Endothelial cell of umbilical vein (primary cell): ENCODE data around the gene TTLL11. TPM values are rescaled to one million over a fixed set of nuclear protein-coding genes. Genes with fewer than 3 reads are reported as not detected.

Experiments
- BruUV-seq: library from RNA; stranded (reverse); fragments of 400-500 nt; replicated peaks from 2 replicates; lab custom pipeline; 2021; lab: Mats Ljungman, UMichigan
- CTCF ChIA-PET: fragments of 300-600, 350-600 bp; sonication (Branson Sonifier 250); formaldehyde crosslinking; loops from one replicate; lab custom pipeline; 2021; ENCODE audit warnings: antibody characterized with exemption, inconsistent platforms; lab: Charles Lee
- POLR2A ChIA-PET: fragments of 300-600, 350-600 bp; sonication (Branson Sonifier 250); formaldehyde crosslinking; loops from one replicate; lab custom pipeline; 2021; ENCODE audit warnings: antibody characterized with exemption, inconsistent platforms; lab: Charles Lee
- DNase-seq: peaks from one replicate; pipeline ENCODE4 v3.0.0-alpha.2; 2011; ENCODE audit warnings: low read depth, low spot score
- FAIRE-seq: peaks from 2 replicates; lab custom pipeline; 2011; peaks lifted over from hg19 to GRCh38; lab: Jason Lieb, UNC
- H2AFZ ChIP-seq: 2 replicates; pipeline ENCODE4 v1.6.0; 2012; ENCODE audit warnings: low read depth, low read length, control low read depth, inconsistent platforms
- H3K27ac ChIP-seq: 2 replicates; pipeline ENCODE4 v1.5.1; 2011; ENCODE audit warnings: low read depth, mild to moderate bottlenecking, control low read depth, low read length, moderate library complexity; ENCODE audit not compliant: insufficient read depth
- H3K27me3 ChIP-seq, 2 experiments: 2 replicates each; pipeline versions ENCODE4 v1.6.0 to v1.6.1; 2011; ENCODE audit warnings: low read length in 2 of 2, mixed read lengths in 1 of 2; ENCODE audit not compliant: control insufficient read depth in 2 of 2, insufficient read depth in 2 of 2
- H3K36me3 ChIP-seq, 2 experiments: 2 replicates in 1 of 2; 3 replicates in 1 of 2; pipeline ENCODE4 v1.5.1; 2011; ENCODE audit warnings: low read length in 2 of 2, mild to moderate bottlenecking in 1 of 2, moderate library complexity in 1 of 2; ENCODE audit not compliant: control insufficient read depth in 2 of 2, insufficient read depth in 2 of 2; ENCODE audit errors: extremely low read depth in 1 of 2
- H3K4me1 ChIP-seq: 3 replicates; pipeline ENCODE4 v1.5.1; 2011; ENCODE audit warnings: mild to moderate bottlenecking, low read length; ENCODE audit not compliant: control insufficient read depth, insufficient read depth; ENCODE audit errors: extremely low read depth
- H3K4me2 ChIP-seq: 2 replicates; pipeline ENCODE4 v1.6.1; 2011; ENCODE audit warnings: low read length, control low read depth, mixed read lengths; ENCODE audit not compliant: insufficient read depth
- H3K4me3 ChIP-seq, 3 experiments: fragments of 200-600 bp in 1 of 3; sonication (generic), shearing (Covaris generic) in 1 of 3; replicated peaks in 1 of 3; 2 replicates each; pipeline ENCODE4 v1.5.1; 2011 to 2016; ENCODE audit warnings: control low read depth in 3 of 3, low read length in 3 of 3, mild to moderate bottlenecking in 2 of 3, inconsistent platforms in 1 of 3, low read depth in 1 of 3, moderate library complexity in 1 of 3; ENCODE audit not compliant: insufficient read depth in 1 of 3
- H3K79me2 ChIP-seq: 2 replicates; pipeline ENCODE4 v1.6.0; 2012; ENCODE audit warnings: low read length, inconsistent platforms; ENCODE audit not compliant: control insufficient read depth, insufficient read depth
- H3K9ac ChIP-seq: replicated peaks from 2 replicates; pipeline ENCODE3; 2011; ENCODE audit warnings: low read length, control low read depth; ENCODE audit not compliant: insufficient read depth; ENCODE audit errors: extremely low read depth
- H3K9me1 ChIP-seq: replicated peaks from 3 replicates; pipeline ENCODE4 v1.6.0; 2011; ENCODE audit warnings: mild to moderate bottlenecking, low read length; ENCODE audit not compliant: control insufficient read depth, insufficient read depth; ENCODE audit errors: extremely low read depth
- H3K9me3 ChIP-seq: replicated peaks from 2 replicates; pipeline ENCODE4 v1.5.1; 2012; ENCODE audit warnings: low read length, inconsistent platforms; ENCODE audit not compliant: control insufficient read depth, insufficient read depth
- H4K20me1 ChIP-seq: replicated peaks from 2 replicates; pipeline ENCODE3; 2011; ENCODE audit warnings: mild to moderate bottlenecking, low read length; ENCODE audit not compliant: control insufficient read depth, insufficient read depth; ENCODE audit errors: extremely low read depth
- CTCF ChIP-seq, 2 donors: IDR thresholded peaks; 1 replicate in 1 of 2; 2 replicates in 1 of 2; pipeline ENCODE4 v1.5.1; 2011; ENCODE audit warnings: low read length in 2 of 2, mild to moderate bottlenecking in 2 of 2, moderate library complexity in 2 of 2, control low read depth in 1 of 2, inconsistent platforms in 1 of 2, low read depth in 1 of 2; ENCODE audit not compliant: insufficient read depth in 1 of 2; ENCODE audit errors: extremely low read depth in 1 of 2
- EZH2 ChIP-seq: IDR thresholded peaks from 2 replicates; pipeline ENCODE4 v1.6.1; 2012; ENCODE audit warnings: borderline replicate concordance, low read depth, mild to moderate bottlenecking, moderate library complexity, low read length, inconsistent platforms; ENCODE audit not compliant: severe bottlenecking
- FOS ChIP-seq: IDR thresholded peaks from 2 replicates; pipeline ENCODE4 v1.6.1; 2011; ENCODE audit warnings: mild to moderate bottlenecking, low read length, moderate library complexity, borderline replicate concordance; ENCODE audit not compliant: insufficient read depth
- GATA2 ChIP-seq: IDR thresholded peaks from 2 replicates; pipeline ENCODE4 v1.7.0; 2011; ENCODE audit warnings: low read depth, mild to moderate bottlenecking, moderate library complexity, mixed read lengths, low read length; ENCODE audit not compliant: insufficient read length, insufficient read depth
- JUN ChIP-seq: IDR thresholded peaks from 2 replicates; pipeline ENCODE4 v1.6.1; 2011; ENCODE audit warnings: borderline replicate concordance, low read depth; ENCODE audit not compliant: insufficient read length, insufficient read depth
- MYC ChIP-seq: IDR thresholded peaks from one replicate; pipeline ENCODE4 v1.6.1; 2011; ENCODE audit warnings: mild to moderate bottlenecking, low read depth, low read length
- POLR2A ChIP-seq: IDR thresholded peaks from 2 replicates; pipeline ENCODE4 v1.6.1; 2012; ENCODE audit warnings: low read depth, mild to moderate bottlenecking, control low read depth, low read length
- POLR2AphosphoS5 ChIP-seq: IDR thresholded peaks from 2 replicates; pipeline ENCODE4 v1.6.1; 2012; ENCODE audit warnings: low read depth, mild to moderate bottlenecking, control low read depth, low read length, moderate library complexity; ENCODE audit not compliant: insufficient read depth
- dilution Hi-C: fragments of 300-500 bp; cut with MboI; formaldehyde crosslinking; loops from one replicate; pipeline ENCODE4 v1.15.0; 2019; ENCODE audit warnings: low sequenced_read_pairs; ENCODE audit not compliant: extremely low pct_ligation_motif_present
- intact Hi-C: fragments of 100-400 bp; cut with micrococcal nuclease; formaldehyde crosslinking; loops from one replicate; pipeline ENCODE4 v1.10.0; 2022
- polyA plus RNA-seq, 4 experiments: library from polyadenylated mRNA; depleted of rRNA in 3 of 4; stranded (reverse) in 3 of 4; unstranded in 1 of 4; fragments of >200 nt; gene quantifications; 2 replicates each; pipeline versions ENCODE4 v1.2.1 to v1.2.3, GENCODE V29; 2011 to 2012; ENCODE audit warnings: missing spikeins in 1 of 4
- total RNA-seq: library from RNA; stranded (reverse); gene quantifications from 2 replicates; pipeline ENCODE4 v1.2.3, GENCODE V29; 2021
- TF ChIP-seq, protein P1 (sequence below): IDR thresholded peaks from 2 replicates; pipeline ENCODE4 v1.6.1; 2011; ENCODE audit not compliant: insufficient read depth, insufficient read length

Gene TTLL11
- total and polyA plus RNA-seq, 2 donors (not counting 3 experiments of a cell fraction or from before 2014, with no cell fraction given), result 4.9 to 5.1 TPM

GRCh38 chr9:121850366-121850765 is 242.7 kb downstream of the TTLL11 start:
- Histone ChIP-seq H4K20me1 (no peaks in the 10 kb centered on the region), H3K4me1 (no peaks in the 10 kb centered on the region), H3K9ac (no peak overlapping the region), H3K4me3 (no peak overlapping the region), H3K27ac (no peak overlapping the region), H3K9me1 (no peaks in the 10 kb centered on the region), H2AFZ (no peak overlapping the region), H3K36me3 (no peaks in the 10 kb centered on the region), H3K27me3 (no peaks in the 10 kb centered on the region), H3K4me2 (no peak overlapping the region), H3K79me2 (no peaks in the 10 kb centered on the region), H3K9me3 (no peaks in the 10 kb centered on the region)
- no TSS peak for BruUV-seq
- ChIA-PET POLR2A (no interaction called here), CTCF (interaction anchor here (1.6 kb wide), 1 partner anchor 11 kb away, joined by 6 read pairs; no protein-coding TSS in a partner anchor)
- no peak for FAIRE-seq
- no peak for DNase-seq
- no peak for TF ChIP-seq CTCF (IDR thresholded peaks at IDR 0.05; ENCODE audit: extremely low read depth in 1 of 2, insufficient read depth in 1 of 2, low read depth in 1 of 2, low read length in 2 of 2)
- intact Hi-C loops (no loop called here), dilution Hi-C loops (no loop called here)

DNA sequence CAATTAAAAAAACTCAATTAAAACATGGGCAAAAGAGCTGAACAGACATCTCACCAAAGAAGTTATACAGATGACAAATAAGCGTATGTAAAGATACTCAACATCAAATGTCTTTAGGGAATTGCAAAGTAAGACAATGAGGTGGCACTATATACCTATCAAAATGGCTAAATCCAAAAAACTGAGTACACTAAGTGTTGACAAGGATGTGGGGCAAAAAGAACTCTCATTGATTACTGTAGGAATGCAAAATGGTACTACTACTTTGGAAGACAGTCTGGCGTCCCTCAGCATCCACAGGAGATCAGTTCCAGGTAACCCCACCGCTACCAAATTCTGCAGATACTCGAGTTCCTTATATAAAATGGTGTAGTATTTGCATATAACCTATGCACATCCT is 243.6 kb downstream of the TTLL11 start:
- H3K36me3 ChIP-seq, result no peaks in the 10 kb centered on the region
- no peak for FAIRE-seq
- no peaks in the 10 kb centered on the region for H3K9me3 ChIP-seq
- no peaks in the 10 kb centered on the region for H4K20me1 ChIP-seq
- no peaks in the 10 kb centered on the region for H3K9me1 ChIP-seq
- no peak overlapping the region for H3K27ac ChIP-seq
- H3K4me1 ChIP-seq, result peaks cover 1% of the 10 kb centered on the region
- intact Hi-C loops, result no loop called here
- no peak for DNase-seq
- TF ChIP-seq MYC (no peak), FOS (no peak), POLR2AphosphoS5 (no peak), POLR2A (no peak), GATA2 (no peak), CTCF (IDR thresholded peaks at IDR 0.05; ENCODE audit: extremely low read depth in 1 of 2, insufficient read depth in 1 of 2, low read depth in 1 of 2, low read length in 2 of 2) (no peak), JUN (no peak), EZH2 (no peak)
- TF ChIP-seq, protein P1, sequence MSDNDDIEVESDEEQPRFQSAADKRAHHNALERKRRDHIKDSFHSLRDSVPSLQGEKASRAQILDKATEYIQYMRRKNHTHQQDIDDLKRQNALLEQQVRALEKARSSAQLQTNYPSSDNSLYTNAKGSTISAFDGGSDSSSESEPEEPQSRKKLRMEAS, result no peak
- CTCF ChIA-PET, result no interaction called here
- POLR2A ChIA-PET, result no interaction called here
- no peak overlapping the region for H3K4me3 ChIP-seq
- H3K79me2 ChIP-seq, result no peaks in the 10 kb centered on the region
- dilution Hi-C loops, result no loop called here
- H3K27me3 ChIP-seq, result no peaks in the 10 kb centered on the region
- no TSS peak for BruUV-seq
- no peak overlapping the region for H3K9ac ChIP-seq
- no peak overlapping the region for H2AFZ ChIP-seq
- no peak overlapping the region for H3K4me2 ChIP-seq
